ENCODE results near the gene CLDN9. TPM values are rescaled to one million over a fixed set of nuclear protein-coding genes. Genes with fewer than 3 reads are reported as not detected.

Gene CLDN9
- under 1 TPM in 1 of 4 donors, not detected in 3; 0.40 TPM for total RNA-seq

GRCh38 chr16:3012828-3013420, at the start of gene CLDN9:
Gene CLDN9, plus strand, starts transcription at chr16:3012923. Its CDS starts 440 bp downstream, at chr16:3013363.
- intact Hi-C loops (cut with DNase I; ENCODE audit: low total_unique reads) (no loop called here), in situ Hi-C loops (cut with MboI; ENCODE audit: low sequenced_read_pairs in 4 of 4) (no loop called here)
- DNase-seq = no peak
- H3K4me1 ChIP-seq = no peaks in the 10 kb centered on the region
- H3K36me3 ChIP-seq = no peaks in the 10 kb centered on the region
- H3K27ac ChIP-seq = no peak within 1 kb of the TSS
- no peaks in the 10 kb centered on the region for H3K9me3 ChIP-seq
- peaks cover 34 to 44% (median 36%) of the 10 kb centered on the region in 3 donors for H3K27me3 ChIP-seq
- no peak for TF ChIP-seq POLR2A (IDR thresholded peaks at IDR 0.05)
- TF ChIP-seq CTCF (IDR thresholded peaks at IDR 0.05 in 4 of 5, conservative IDR thresholded peaks at IDR 0.05 in 1 of 5) = no peak
- no peak for ATAC-seq
- no peak within 1 kb of the TSS for H3K4me3 ChIP-seq

- H3K27ac ChIP-seq = no peak overlapping the region
- peaks cover 73 to 83% (median 82%) of the 10 kb centered on the region in 3 donors for H3K27me3 ChIP-seq
- no peak for DNase-seq
- H3K36me3 ChIP-seq = no peaks in the 10 kb centered on the region
- peak overlapping the region in 3 of 4 donors; percentile 21 to 39 (median 32) for H3K4me3 ChIP-seq
- ATAC-seq = no peak
- no peak for TF ChIP-seq POLR2A (IDR thresholded peaks at IDR 0.05)
- TF ChIP-seq CTCF (IDR thresholded peaks at IDR 0.05 in 4 of 5, conservative IDR thresholded peaks at IDR 0.05 in 1 of 5) = no peak
- in situ Hi-C loops (cut with MboI; ENCODE audit: low sequenced_read_pairs in 4 of 4) (no loop called here), intact Hi-C loops (cut with DNase I; ENCODE audit: low total_unique reads) (no loop called here)
- H3K4me1 ChIP-seq = peaks cover 7 to 24% of the 10 kb centered on the region in 2 donors
- H3K9me3 ChIP-seq = no peaks in the 10 kb centered on the region
These were observed 49.5 kb upstream of the CLDN9 start for GRCh38 chr16:2963074-2963722.

- ATAC-seq = no peak
- peaks cover 11 to 31% of the 10 kb centered on the region in 2 donors for H3K4me1 ChIP-seq
- intact Hi-C loops (cut with DNase I; ENCODE audit: low total_unique reads) = no loop called here
- peak within 1 kb of the TSS; percentile 0 to 41 (median 26) for H3K4me3 ChIP-seq
- DNase-seq = no peak
- H3K27ac ChIP-seq = no peak within 1 kb of the TSS
- no peak for TF ChIP-seq POLR2A (IDR thresholded peaks at IDR 0.05)
- no peak for TF ChIP-seq CTCF (IDR thresholded peaks at IDR 0.05 in 4 of 5, conservative IDR thresholded peaks at IDR 0.05 in 1 of 5)
- in situ Hi-C loops (cut with MboI; ENCODE audit: low sequenced_read_pairs in 4 of 4) = no loop called here
- no peaks in the 10 kb centered on the region for H3K36me3 ChIP-seq
- H3K27me3 ChIP-seq = peaks cover 75 to 84% (median 79%) of the 10 kb centered on the region in 3 donors
- H3K9me3 ChIP-seq = no peaks in the 10 kb centered on the region
These were observed 48.8 kb upstream of the CLDN9 start, which contains the start of gene KREMEN2 for GRCh38 chr16:2963723-2964474. Gene KREMEN2, plus strand, starts transcription at chr16:2964275. Its CDS starts 246 bp downstream, at chr16:2964521.

- ATAC-seq (no peak), DNase-seq (no peak)
- in situ Hi-C loops (cut with MboI; ENCODE audit: low sequenced_read_pairs in 4 of 4) (no loop called here), intact Hi-C loops (cut with DNase I; ENCODE audit: low total_unique reads) (no loop called here)
- peak overlapping the region; percentile 0 to 41 (median 22) for H3K4me3 ChIP-seq
- peaks cover 11 to 33% of the 10 kb centered on the region in 2 donors for H3K4me1 ChIP-seq
- H3K27ac ChIP-seq = no peak overlapping the region
- H3K27me3 ChIP-seq = peaks cover 67 to 79% (median 79%) of the 10 kb centered on the region in 3 donors
- H3K36me3 ChIP-seq = no peaks in the 10 kb centered on the region
- no peaks in the 10 kb centered on the region for H3K9me3 ChIP-seq
- TF ChIP-seq CTCF (IDR thresholded peaks at IDR 0.05 in 4 of 5, conservative IDR thresholded peaks at IDR 0.05 in 1 of 5) (no peak), POLR2A (IDR thresholded peaks at IDR 0.05) (no peak)
These were observed 48.0 kb upstream of the CLDN9 start for GRCh38 chr16:2964475-2965336.

Data from gastrocnemius medialis (tissue), 4 donors.